ENCODE results near the gene SAYSD1.
"Not testable (repeated sequence)": the region's sequence is repeated elsewhere in the genome, so short reads cannot be mapped to it uniquely, and the experiment has no call there.

DNA sequence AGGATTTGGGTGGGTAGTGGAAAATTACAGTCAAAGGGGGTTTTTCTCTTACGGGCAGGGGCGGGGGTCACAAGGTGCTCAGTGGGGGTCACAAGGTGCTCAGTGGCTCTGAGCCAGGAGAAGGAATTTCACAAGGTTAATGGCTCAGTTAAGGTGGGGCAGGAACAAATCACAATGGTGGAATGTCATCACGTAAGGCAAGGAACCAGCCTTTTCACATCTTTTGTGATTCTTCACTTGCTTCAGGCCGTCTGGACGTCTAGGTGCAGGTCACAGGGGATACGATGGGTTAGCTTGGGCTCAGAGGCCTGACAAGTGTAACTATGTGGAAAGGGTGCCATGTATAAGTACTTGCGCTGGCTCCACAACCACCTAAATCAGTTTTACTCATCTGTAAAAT is 21.2 kb upstream of the SAYSD1 start:
- TF ChIP-seq, protein P1, sequence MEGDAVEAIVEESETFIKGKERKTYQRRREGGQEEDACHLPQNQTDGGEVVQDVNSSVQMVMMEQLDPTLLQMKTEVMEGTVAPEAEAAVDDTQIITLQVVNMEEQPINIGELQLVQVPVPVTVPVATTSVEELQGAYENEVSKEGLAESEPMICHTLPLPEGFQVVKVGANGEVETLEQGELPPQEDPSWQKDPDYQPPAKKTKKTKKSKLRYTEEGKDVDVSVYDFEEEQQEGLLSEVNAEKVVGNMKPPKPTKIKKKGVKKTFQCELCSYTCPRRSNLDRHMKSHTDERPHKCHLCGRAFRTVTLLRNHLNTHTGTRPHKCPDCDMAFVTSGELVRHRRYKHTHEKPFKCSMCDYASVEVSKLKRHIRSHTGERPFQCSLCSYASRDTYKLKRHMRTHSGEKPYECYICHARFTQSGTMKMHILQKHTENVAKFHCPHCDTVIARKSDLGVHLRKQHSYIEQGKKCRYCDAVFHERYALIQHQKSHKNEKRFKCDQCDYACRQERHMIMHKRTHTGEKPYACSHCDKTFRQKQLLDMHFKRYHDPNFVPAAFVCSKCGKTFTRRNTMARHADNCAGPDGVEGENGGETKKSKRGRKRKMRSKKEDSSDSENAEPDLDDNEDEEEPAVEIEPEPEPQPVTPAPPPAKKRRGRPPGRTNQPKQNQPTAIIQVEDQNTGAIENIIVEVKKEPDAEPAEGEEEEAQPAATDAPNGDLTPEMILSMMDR (conservative IDR thresholded peaks at IDR 0.05) = not testable (repeated sequence)
- not testable (repeated sequence) for TF ChIP-seq ZFX (IDR thresholded peaks at IDR 0.05)
